Gastroesophageal sphincter (tissue), 4 donors: ENCODE measurements around the gene FEZF2. TPM values are rescaled to one million over a fixed set of nuclear protein-coding genes. Genes with fewer than 3 reads are reported as not detected.

ENCODE experiments used
- ATAC-seq: fragments of 150-250 bp; one replicate; pipeline ENCODE4 v1.9.1; 2016; ENCODE audit warnings: mild to moderate bottlenecking, moderate library complexity
- H3K27ac ChIP-seq, 4 donors: fragments of 200-600 bp; sonication (generic) in 3 of 4; 1 replicate in 3 of 4; 2 replicates in 1 of 4; pipeline ENCODE4 v1.5.1; 2016 to 2019
- H3K27me3 ChIP-seq: fragments of 200-600 bp; sonication (generic); one replicate; pipeline ENCODE4 v1.5.1; 2019
- H3K36me3 ChIP-seq, 2 donors: fragments of 200-600 bp; sonication (generic); one replicate each; pipeline ENCODE4 v1.5.1; 2019; ENCODE audit warnings: control low read depth in 1 of 2
- H3K4me1 ChIP-seq, 3 donors: fragments of 200-600 bp; sonication (generic); 1 replicate in 2 of 3; 2 replicates in 1 of 3; pipeline ENCODE4 v1.5.1; 2016 to 2019; ENCODE audit warnings: control low read depth in 2 of 3
- H3K4me3 ChIP-seq, 2 donors: fragments of 200-600 bp; sonication (generic); one replicate each; pipeline ENCODE4 v1.5.1; 2019; ENCODE audit warnings: mild to moderate bottlenecking in 1 of 2, moderate library complexity in 1 of 2
- H3K9me3 ChIP-seq, 3 donors: fragments of 200-600 bp; sonication (generic); one replicate each; pipeline ENCODE4 v1.5.1; 2017 to 2019; ENCODE audit warnings: control low read depth in 2 of 3
- CTCF ChIP-seq, 4 experiments: fragments of 200-600 bp in 2 of 4; fragments of 450-650 bp in 2 of 4; sonication (generic) in 1 of 4; IDR thresholded peaks; one replicate each; pipeline ENCODE4 v1.5.1; 2017 to 2019; ENCODE audit warnings: antibody characterized with exemption in 4 of 4, mild to moderate bottlenecking in 2 of 4, moderate library complexity in 2 of 4
- EP300 ChIP-seq: sonication (generic); formaldehyde crosslinking; IDR thresholded peaks from one replicate; pipeline ENCODE4 v1.6.1; 2017; ENCODE audit warnings: antibody characterized with exemption, mild to moderate bottlenecking
- POLR2A ChIP-seq, 2 donors: fragments of 450-650 bp; IDR thresholded peaks; one replicate each; pipeline ENCODE4 v1.6.1; 2017; ENCODE audit warnings: antibody characterized with exemption in 2 of 2, mild to moderate bottlenecking in 2 of 2, moderate library complexity in 1 of 2
- POLR2AphosphoS5 ChIP-seq: sonication (generic); formaldehyde crosslinking; IDR thresholded peaks from one replicate; pipeline ENCODE4 v1.6.1; 2017; ENCODE audit warnings: antibody characterized with exemption
- WGBS, 2 donors: methylation state at CpG; one replicate each; pipeline ENCODE4 v1.1.5; 2018; ENCODE audit warnings: low coverage in 1 of 2; 5-methylcytosine and 5-hydroxymethylcytosine counted together
- total RNA-seq, 4 donors: library from RNA; depleted of rRNA; stranded (reverse); fragments of >200 nt; gene quantifications; one replicate each; pipeline ENCODE4 v1.1.0, GENCODE V29; 2016

FEZF2 gene
- total RNA-seq, 4 donors from 2014 or later, result not detected

DNA sequence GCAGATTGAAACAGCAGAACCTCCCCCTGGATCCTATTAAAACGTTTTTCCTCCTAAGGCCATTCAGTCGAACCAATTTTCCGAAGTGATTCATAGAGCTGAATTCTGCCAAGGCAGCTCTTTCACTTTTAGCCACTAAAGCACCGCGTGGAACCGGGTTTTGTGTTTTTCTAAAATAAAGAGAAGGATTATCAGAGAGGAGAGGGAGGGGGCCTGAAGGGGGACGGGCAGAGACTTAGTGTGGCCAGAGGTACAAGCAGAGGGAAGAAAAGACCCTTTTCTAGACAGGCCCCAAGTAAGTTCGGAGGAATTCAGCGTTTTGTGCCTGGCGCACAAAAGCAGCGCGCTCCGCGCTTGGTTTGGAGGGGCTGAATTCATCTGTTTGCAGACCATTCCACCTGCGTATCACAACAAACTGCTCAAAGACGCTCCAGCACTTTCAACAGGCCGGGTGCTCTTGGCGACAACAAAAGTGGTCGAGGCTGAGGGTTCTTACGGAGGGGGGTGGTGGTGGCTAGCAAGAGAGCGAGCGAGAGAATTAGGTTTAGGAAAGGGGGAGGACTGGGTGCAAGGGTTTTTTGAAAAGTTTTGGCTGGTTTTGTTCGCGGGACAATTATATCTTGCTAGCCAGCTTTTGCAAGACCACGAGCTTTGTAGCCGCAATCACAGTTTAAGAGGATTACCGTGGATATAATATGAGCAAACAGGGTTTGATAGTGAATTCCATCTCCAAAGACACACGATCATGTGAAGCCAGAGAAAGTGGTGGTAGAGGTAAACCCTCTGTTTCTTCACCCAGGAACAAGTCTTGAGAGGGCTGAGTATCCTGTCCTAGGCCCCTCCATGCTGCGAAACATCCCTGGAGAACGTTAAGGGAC, 1.2 kb upstream of the FEZF2 start:
- Histone ChIP-seq H3K27me3 (peaks cover 100% of the 10 kb centered on the region), H3K9me3 (no peaks in the 10 kb centered on the region), H3K36me3 (no peaks in the 10 kb centered on the region), H3K27ac (no peak overlapping the region), H3K4me1 (peaks cover 0 to 63% (median 10%) of the 10 kb centered on the region in 3 donors), H3K4me3 (peak overlapping the region in 1 of 2 donors; percentile 28)
- no peak for ATAC-seq
- TF ChIP-seq CTCF (IDR thresholded peaks at IDR 0.05) (no peak), POLR2A (IDR thresholded peaks at IDR 0.05) (no peak), POLR2AphosphoS5 (no peak), EP300 (no peak)
- WGBS, 2 donors, result 0 to 2% methylated on average over 17 to 29 of the region's 30 CpGs

DNA sequence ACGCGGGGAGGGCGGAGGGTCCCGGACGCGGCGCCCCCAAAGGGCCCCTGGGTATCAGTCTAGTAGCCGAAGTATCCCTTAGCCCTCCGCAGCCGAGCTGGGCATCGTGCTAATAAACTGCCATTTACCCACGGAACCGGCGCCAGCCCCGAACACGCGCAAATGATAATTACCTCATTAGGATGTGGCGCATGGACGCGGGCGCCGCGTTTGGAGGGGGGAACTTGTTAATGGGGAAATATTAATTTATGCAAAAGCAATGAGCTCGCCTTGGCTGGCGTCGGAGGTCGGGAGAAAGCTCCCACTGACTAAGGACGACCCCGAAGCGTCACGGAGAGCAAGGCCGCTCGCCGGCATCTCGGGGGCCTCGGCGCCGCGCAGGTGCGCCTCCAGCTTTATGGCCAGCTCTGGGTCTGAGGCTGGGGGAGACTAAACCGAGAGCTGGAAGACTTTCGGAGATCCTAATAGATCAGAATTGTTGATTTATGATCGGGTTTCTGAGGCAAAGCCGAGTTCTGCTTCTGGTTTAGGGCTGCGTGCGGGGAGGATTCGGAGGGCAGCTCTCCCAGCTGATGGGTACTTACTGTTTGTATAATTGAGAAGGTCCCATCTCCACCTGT, 474 bp upstream of the FEZF2 start:
- peaks cover 0 to 65% (median 16%) of the 10 kb centered on the region in 3 donors for H3K4me1 ChIP-seq
- ATAC-seq, result no peak

GRCh38 chr3:62372621-62373041, 719 bp downstream of the FEZF2 start:
- Histone ChIP-seq H3K4me1 (peaks cover 0 to 68% (median 19%) of the 10 kb centered on the region in 3 donors), H3K4me3 (peak overlapping the region in 1 of 2 donors; percentile 14), H3K36me3 (no peaks in the 10 kb centered on the region), H3K27ac (no peak overlapping the region), H3K9me3 (no peaks in the 10 kb centered on the region), H3K27me3 (peaks cover 100% of the 10 kb centered on the region)
- 0% methylated on average over 1 of the region's 30 CpGs; no CpG with 5 or more reads in 1 of the 2 donors for WGBS, 2 donors
- no peak for ATAC-seq
- TF ChIP-seq EP300 (no peak), CTCF (IDR thresholded peaks at IDR 0.05) (no peak), POLR2A (IDR thresholded peaks at IDR 0.05) (no peak), POLR2AphosphoS5 (no peak)

More for the DNA sequence above, 474 bp upstream of the FEZF2 start:
- no peaks in the 10 kb centered on the region for H3K9me3 ChIP-seq
- no peak overlapping the region for H3K27ac ChIP-seq
- H3K4me3 ChIP-seq, result peak overlapping the region in 1 of 2 donors; percentile 28
- WGBS, 2 donors, result 0 to 8% methylated on average over 5 to 6 of the region's 47 CpGs
- H3K27me3 ChIP-seq, result peaks cover 100% of the 10 kb centered on the region
- TF ChIP-seq CTCF (IDR thresholded peaks at IDR 0.05) (no peak), EP300 (no peak), POLR2A (IDR thresholded peaks at IDR 0.05) (no peak), POLR2AphosphoS5 (no peak)
- H3K36me3 ChIP-seq, result no peaks in the 10 kb centered on the region

DNA sequence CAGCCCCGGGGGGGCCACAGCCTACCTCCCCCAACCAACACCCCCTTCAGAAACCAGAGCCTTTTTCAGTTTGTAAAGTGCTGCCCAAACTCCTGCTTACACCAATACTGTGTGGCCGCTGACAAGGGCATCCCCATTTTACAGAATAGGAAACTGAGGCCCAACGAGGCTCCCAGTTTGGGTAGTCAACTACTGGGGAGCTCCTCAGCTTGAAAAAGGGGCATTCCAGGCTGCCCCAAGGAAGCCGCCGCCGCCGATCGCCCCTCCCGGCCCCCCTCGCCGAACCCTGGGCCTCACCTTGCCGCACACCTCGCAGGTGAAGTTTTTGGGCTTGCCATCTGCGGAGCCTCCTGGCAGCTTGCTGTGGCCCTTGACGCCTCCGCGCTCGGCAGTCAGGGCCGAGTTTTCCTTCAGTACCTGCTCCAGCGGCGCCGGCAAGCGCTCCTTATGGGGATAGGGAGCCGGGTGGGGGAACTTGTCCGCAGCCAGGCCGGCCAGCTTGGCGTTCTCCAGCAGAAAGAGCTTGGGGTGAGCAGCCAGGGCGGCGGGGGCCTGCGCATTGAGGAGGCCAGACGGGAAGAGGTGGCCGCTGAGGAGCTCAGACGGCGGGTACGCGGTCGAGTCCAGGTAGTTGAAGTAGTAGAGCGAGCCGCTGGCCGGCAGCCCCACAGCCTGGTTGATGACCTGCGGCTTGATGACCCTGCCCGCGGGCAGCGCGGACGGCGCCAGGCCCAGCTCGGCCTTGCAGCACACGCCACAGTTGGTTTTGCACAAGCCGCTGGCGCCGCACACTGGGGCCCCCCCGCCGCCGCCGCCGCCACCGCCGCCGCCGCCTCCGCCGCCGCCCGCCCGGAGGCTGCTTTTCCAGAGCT, 1.4 kb downstream of the FEZF2 start:
- no peak for ATAC-seq
- H3K27me3 ChIP-seq, result peaks cover 100% of the 10 kb centered on the region
- H3K4me1 ChIP-seq, result peaks cover 0 to 69% (median 19%) of the 10 kb centered on the region in 3 donors
- no peaks in the 10 kb centered on the region for H3K9me3 ChIP-seq
- WGBS, 2 donors, result no CpG with 5 or more reads among the region's 66 CpGs
- H3K4me3 ChIP-seq, result peak overlapping the region in 1 of 2 donors; percentile 14
- H3K36me3 ChIP-seq, result no peaks in the 10 kb centered on the region
- H3K27ac ChIP-seq, result no peak overlapping the region
- TF ChIP-seq EP300 (no peak), CTCF (IDR thresholded peaks at IDR 0.05) (no peak), POLR2AphosphoS5 (no peak), POLR2A (IDR thresholded peaks at IDR 0.05) (no peak)
